HG03378 (cell line): ENCODE data around the gene APCDD1.
"Not testable (repeated sequence)": the region's sequence is repeated elsewhere in the genome, so short reads cannot be mapped to it uniquely, and the experiment has no call there.

Experiments
- ATAC-seq: cut with Tn5 transposase; IDR thresholded peaks from one replicate; pipeline ENCODE4 v1.9.1; 2021; ENCODE audit warnings: mild to moderate bottlenecking, moderate library complexity; ENCODE audit not compliant: unreplicated experiment

Gene APCDD1

DNA sequence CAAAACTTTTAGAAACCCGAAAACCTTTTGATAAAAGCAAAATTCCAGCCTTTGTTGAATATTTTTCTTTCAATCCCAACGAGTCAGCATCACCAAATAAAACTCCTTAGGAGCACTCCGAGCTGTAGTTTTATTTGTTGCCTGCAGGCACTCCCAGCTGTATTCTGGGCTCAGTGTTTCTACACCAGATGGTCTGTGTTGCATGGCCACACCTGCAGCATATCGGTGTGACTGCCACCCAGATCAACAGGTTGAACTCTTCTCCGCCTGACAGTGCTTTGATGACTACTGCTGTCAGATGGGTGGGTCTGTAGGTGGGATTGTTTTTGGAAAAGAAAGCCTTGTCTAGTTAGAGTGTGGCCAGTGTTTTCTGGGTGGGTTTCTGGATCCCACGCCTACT lies 32.7 kb downstream of the APCDD1 start:
- no peak for ATAC-seq

GRCh38 chr18:10488017-10488416 lies 33.6 kb downstream of the APCDD1 start:
- ATAC-seq: no peak

GRCh38 chr18:10490401-10491165 lies 36.1 kb downstream of the APCDD1 start:
- peak; percentile 93 for ATAC-seq

DNA sequence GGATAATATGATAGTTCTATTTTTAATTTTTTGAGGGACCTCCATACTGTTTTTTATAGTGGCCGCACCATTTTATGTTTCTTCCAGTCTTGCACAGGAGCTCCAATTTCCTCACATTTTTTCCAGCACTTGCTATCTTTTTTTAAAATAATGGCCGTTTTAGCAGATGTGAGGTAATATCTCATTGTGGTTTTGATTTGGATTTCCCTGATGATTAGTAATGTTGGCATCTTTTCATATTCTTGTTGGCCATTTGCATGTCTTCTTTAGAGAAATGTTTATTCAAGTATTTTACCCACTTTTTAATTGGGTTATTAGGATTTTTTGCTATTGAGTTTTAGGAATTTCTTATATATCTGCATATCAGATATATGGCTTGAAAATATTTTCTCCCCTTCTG lies 41.5 kb downstream of the APCDD1 start:
- ATAC-seq: no peak

DNA sequence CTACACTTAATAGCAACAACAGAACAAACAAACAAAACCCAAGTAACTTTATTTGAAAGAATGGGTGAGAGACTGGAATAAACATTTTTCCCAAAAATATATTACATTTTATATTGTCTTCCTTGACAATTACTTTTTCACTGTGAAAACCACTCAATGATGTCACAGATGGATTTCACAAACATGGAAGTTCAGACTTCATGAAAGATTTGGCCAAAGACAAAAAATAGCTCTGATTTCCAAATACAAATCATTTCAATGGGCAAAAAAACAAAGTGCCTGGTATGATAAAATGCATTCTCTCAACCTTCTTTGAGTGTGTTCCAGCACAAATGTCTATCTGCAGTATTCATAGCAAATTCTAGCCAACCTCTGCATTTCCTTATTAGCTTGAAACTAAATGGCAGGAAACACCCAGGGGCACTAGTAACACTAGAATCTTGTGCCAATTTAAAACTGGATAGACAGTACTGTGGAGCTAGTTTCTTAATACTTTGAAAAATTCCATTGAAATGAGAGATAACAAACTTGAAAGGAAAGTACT lies 42.8 kb downstream of the APCDD1 start:
- no peak for ATAC-seq

DNA sequence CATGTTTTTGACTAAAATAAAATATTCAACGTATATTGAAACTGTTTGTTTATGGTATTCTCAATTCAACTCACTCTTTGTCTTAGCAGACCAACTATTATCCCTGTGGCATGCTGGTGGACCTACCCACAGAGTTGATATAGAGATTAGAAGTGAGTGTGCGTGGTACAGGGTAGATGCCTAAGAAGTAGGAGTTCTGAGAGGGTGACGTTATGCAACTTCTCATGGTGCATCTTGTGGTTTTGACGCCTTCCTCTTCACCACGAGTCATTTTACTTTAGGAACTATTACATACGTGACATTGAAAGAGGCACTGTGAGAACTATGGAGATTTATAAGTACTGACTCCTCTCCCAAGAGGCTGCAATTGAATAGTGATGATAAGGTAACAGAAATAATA lies 44.8 kb downstream of the APCDD1 start:
- peak; percentile 65 for ATAC-seq

DNA sequence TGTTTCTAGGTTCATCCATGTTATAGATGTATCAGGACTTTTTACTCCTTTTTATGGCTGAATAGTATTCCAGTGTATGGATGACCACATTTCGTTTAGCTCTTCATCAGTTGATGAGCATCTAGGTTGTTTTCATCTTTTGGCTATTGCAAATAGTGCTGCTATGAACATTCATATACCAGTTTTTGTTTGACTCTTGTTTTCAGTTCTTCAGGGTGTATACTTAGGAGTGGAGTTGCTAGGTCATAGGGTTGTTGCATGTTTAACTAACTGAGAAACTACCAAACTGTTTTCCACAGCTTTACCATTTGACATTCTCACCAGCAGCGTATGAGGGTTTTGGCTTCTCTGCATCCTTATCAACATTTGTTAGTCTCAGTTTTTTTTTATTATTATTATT lies 45.6 kb downstream of the APCDD1 start:
- no peak for ATAC-seq

DNA sequence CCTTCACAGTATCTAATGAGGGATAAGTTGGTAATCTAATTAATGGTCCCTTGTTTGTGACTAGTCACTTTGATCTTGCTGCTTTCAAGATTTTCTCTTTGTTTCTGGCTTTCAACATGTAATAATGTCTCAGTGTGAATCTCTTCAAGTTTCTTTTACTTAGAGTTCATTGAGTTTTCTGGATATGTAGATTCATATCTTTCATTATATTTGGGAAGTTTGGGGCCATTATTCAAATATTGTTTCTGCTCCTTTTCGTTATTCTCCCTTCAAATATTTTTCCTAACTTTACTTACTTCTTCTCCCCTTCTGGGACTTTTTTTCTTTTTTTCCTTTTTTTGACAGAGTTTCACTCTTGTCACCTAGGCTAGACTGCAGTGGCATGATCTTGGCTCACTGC lies 50.3 kb downstream of the APCDD1 start:
- ATAC-seq: no peak

- ATAC-seq: not testable (repeated sequence)
Measured at GRCh38 chr18:10505892-10506291, 51.5 kb downstream of the APCDD1 start.

- no peak for ATAC-seq
Measured at GRCh38 chr18:10508591-10508990, 54.2 kb downstream of the APCDD1 start.

GRCh38 chr18:10511236-10511635 lies 56.8 kb downstream of the APCDD1 start:
- ATAC-seq: no peak

GRCh38 chr18:10514082-10514481 lies 59.6 kb downstream of the APCDD1 start:
- ATAC-seq: no peak

DNA sequence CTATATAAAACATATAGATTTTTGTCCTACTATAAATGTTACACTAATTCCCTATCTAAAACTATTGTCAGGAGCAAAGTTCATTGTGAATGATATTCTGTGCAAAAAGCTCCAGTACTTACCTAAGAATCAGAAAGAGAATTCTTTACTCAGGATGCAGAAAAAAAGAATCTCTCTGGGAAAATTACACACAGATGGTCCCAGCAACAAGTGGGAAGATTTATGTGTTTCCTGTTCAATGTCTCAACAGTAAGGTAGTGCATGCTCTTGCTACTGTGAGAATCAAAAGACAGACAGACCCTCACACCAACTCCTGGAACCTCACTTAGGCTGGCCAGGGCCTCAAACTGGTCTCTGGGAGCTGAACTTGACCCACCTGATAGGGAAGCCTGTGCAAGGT lies 60.2 kb downstream of the APCDD1 start:
- no peak for ATAC-seq

DNA sequence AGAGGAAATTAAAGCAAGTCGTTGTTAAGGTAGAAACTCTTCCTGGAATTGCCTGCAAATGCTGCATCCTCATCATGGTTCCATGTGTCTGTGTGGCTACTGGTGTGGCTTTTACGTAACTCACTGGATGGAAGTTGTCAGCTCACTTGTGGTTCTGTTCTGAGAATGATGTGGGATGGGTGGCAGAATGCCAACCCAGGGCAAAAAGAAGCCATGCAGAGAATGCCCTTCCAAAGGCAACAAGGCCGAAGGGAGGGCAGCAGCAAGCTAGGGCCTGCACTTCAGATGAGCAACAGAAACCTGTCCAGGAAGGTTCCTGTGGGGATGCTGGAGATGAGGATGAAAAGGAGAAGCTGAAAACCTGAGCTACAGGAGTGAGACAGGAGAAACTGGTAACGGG lies 61.0 kb downstream of the APCDD1 start:
- ATAC-seq: no peak

GRCh38 chr18:10516078-10516477 lies 61.6 kb downstream of the APCDD1 start:
- ATAC-seq: no peak

GRCh38 chr18:10518595-10519255 lies 64.3 kb downstream of the APCDD1 start:
- no peak for ATAC-seq

DNA sequence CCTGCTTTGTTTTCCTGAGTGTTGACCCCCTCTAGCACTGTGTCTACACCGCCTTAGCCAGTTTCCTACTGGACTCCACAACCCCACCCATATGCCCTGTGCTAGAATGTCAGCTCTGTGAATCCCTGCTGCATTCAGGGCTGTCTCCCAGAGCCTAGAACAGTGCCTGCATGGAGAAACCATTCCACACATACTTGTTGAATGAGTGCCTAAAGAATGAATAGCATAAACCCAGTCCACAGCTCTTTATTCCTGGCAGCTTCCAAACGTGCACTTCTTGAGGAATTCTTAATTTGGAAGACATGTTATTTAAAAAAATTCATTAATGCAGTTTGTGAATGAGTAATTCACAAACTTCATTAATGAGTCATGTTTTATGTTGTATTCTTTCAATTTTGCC lies 64.9 kb downstream of the APCDD1 start:
- no peak for ATAC-seq

GRCh38 chr18:10519999-10520935 lies 65.8 kb downstream of the APCDD1 start:
- ATAC-seq: peak; percentile 82

DNA sequence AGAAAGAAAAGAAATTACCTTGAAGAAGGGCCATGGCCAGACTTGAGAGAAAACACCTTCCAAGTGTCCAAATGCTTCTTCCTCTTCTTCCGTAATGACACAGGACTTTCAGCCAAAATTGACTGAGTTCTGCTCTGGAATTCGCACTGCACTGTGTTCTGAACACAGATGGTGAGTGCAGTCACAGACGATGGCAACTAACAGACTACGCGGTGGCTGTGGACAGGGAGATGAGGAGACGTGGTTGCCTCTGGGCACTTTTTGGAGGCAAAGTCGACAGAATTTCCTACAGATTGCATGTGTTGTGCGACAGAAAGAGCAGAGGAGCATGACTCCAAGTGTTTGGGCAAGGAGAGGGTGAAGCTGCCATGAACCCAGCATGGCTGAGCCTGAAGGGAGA lies 67.1 kb downstream of the APCDD1 start:
- ATAC-seq: no peak

DNA sequence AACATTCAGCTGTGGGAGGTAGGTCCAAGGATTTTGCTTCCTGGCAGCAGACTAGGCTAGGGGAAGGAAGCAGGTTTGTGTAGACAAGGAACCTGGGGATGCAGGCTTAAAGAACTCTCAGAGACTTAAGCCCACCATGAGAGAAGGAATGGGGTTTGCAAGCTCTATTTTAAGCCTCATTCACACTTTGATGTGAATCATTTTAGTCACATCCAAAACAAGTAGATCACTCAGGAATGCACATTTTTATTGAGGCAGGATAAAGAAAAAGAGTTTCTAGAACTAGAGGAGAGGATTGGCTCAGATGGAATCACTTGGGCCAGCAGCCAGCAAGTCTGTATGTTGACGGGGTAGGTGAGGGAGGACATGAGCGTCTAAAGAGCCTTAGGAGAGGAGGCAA lies 68.1 kb downstream of the APCDD1 start:
- ATAC-seq: no peak

DNA sequence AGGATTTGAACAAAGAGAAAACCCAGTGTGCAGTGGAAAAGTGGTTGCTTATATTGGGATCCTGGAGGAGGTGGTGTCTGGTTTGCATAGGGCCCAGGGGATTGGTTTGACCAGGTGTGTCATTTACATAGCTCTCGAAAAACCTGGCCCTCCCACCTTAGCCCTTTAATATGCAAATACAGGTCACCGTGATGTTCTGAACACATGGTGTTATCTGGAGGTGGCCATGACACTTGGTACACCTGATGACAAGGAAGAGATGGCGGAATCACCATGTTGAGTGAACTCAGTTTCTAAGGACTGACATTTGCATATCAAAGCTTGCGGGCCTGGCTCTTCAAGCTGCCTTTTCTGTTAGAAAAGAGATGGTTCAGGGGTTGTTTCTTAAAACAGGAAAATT lies 69.1 kb downstream of the APCDD1 start:
- no peak for ATAC-seq
